ENCODE results near the gene FAM131B.

DNA sequence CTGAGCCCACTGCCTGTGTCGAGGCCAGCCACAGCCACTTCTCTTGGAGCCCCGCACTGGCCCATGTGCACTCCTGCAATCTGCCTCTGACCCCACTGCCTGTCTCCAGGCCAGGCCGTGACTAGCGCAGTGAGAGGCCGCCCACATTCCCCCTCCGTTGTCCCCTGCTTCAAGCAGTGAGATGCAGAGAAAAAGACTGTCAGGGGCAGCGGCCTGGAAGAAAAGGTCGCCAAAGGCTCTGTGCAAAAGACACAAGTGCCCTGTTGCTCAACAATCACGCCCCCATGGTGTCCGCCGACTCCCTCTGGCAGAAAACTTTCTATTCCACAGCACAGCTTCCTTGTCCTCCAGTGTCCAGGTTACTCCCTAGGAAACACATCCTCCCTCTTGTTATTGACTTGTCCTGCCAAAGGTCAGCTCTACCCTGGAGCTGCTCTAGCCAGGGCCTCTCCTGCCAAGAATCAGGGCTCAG lies 9.9 kb downstream of the FAM131B start:
- TF ChIP-seq, protein P1, sequence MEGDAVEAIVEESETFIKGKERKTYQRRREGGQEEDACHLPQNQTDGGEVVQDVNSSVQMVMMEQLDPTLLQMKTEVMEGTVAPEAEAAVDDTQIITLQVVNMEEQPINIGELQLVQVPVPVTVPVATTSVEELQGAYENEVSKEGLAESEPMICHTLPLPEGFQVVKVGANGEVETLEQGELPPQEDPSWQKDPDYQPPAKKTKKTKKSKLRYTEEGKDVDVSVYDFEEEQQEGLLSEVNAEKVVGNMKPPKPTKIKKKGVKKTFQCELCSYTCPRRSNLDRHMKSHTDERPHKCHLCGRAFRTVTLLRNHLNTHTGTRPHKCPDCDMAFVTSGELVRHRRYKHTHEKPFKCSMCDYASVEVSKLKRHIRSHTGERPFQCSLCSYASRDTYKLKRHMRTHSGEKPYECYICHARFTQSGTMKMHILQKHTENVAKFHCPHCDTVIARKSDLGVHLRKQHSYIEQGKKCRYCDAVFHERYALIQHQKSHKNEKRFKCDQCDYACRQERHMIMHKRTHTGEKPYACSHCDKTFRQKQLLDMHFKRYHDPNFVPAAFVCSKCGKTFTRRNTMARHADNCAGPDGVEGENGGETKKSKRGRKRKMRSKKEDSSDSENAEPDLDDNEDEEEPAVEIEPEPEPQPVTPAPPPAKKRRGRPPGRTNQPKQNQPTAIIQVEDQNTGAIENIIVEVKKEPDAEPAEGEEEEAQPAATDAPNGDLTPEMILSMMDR (IDR thresholded peaks at IDR 0.05; ENCODE audit: poor library complexity) = no peak
- TF ChIP-seq EZH2 (IDR thresholded peaks at IDR 0.05; ENCODE audit: borderline replicate concordance) (no peak), EZH2phosphoT487 (IDR thresholded peaks at IDR 0.05; ENCODE audit: low read depth, severe bottlenecking, unreplicated experiment) (no peak)

Data from hepatocyte (in vitro differentiated cells).